HG02798 (cell line): ENCODE results near the gene DUOX2.
"Not testable (repeated sequence)": the region's sequence is repeated elsewhere in the genome, so short reads cannot be mapped to it uniquely, and the experiment has no call there.

Experiments
- ATAC-seq: cut with Tn5 transposase; IDR thresholded peaks from one replicate; pipeline ENCODE4 v1.9.1; 2021; ENCODE audit warnings: mild to moderate bottlenecking; ENCODE audit not compliant: unreplicated experiment, poor library complexity

Gene DUOX2

GRCh38 chr15:45104170-45104569, 9.8 kb downstream of the DUOX2 start:
- ATAC-seq, result not testable (repeated sequence)

GRCh38 chr15:45102226-45102625, 11.7 kb downstream of the DUOX2 start:
- ATAC-seq, result no peak

- ATAC-seq, result no peak
Observed at GRCh38 chr15:45101749-45102148, 12.2 kb downstream of the DUOX2 start.

- no peak for ATAC-seq
Observed at GRCh38 chr15:45100884-45101625, 12.9 kb downstream of the DUOX2 start.

GRCh38 chr15:45099549-45100165, 14.3 kb downstream of the DUOX2 start:
- no peak for ATAC-seq

GRCh38 chr15:45097466-45097865, 16.5 kb downstream of the DUOX2 start:
- no peak for ATAC-seq

- ATAC-seq, result no peak
Observed at GRCh38 chr15:45095661-45096060, 18.3 kb downstream of the DUOX2 start.

GRCh38 chr15:45094358-45094730, 19.6 kb downstream of the DUOX2 start:
- no peak for ATAC-seq

GRCh38 chr15:45093622-45094357, 20.2 kb downstream of the DUOX2 start:
- ATAC-seq, result no peak

- ATAC-seq, result no peak
Observed at GRCh38 chr15:45093013-45093412, 21.0 kb downstream of the DUOX2 start.

- no peak for ATAC-seq
Observed at GRCh38 chr15:45091576-45091975, 22.4 kb downstream of the DUOX2 start.

GRCh38 chr15:45091161-45091560, 22.8 kb downstream of the DUOX2 start:
- ATAC-seq, result no peak

GRCh38 chr15:45089712-45090373, 24.1 kb downstream of the DUOX2 start:
- no peak for ATAC-seq

GRCh38 chr15:45088801-45089711, 24.9 kb downstream of the DUOX2 start:
- ATAC-seq, result no peak

GRCh38 chr15:45087513-45087912, 26.5 kb downstream of the DUOX2 start:
- no peak for ATAC-seq

- no peak for ATAC-seq
Observed at GRCh38 chr15:45084163-45084562, 29.8 kb downstream of the DUOX2 start.

GRCh38 chr15:45083223-45083622, 30.7 kb downstream of the DUOX2 start:
- no peak for ATAC-seq

GRCh38 chr15:45082412-45082811, 31.6 kb downstream of the DUOX2 start:
- ATAC-seq, result not testable (repeated sequence)

GRCh38 chr15:45080593-45080992, 33.4 kb downstream of the DUOX2 start:
- ATAC-seq, result not testable (repeated sequence)
